Ovary (tissue), 9 donors: ENCODE measurements around the gene TAF4. TPM values are rescaled to one million over a fixed set of nuclear protein-coding genes. Genes with fewer than 3 reads are reported as not detected.
A peak's percentile ranks its signal among the peaks of the same experiment; 100 is the strongest.

ENCODE experiments used
- DNase-seq, 5 donors: peaks; one replicate each; pipeline ENCODE4 v3.0.0-alpha.2; 2019 to 2020
- H3K27ac ChIP-seq, 2 donors: fragments of 200-600 bp; one replicate each; pipeline versions ENCODE4 v1.5.1 to v1.8.0; 2019 to 2022
- H3K27me3 ChIP-seq: fragments of 200-600 bp; one replicate; pipeline ENCODE4 v1.8.0; 2022
- H3K36me3 ChIP-seq: fragments of 200-600 bp; sonication (generic); one replicate; pipeline ENCODE4 v1.5.1; 2019
- H3K4me1 ChIP-seq: one replicate; pipeline ENCODE4 v1.8.1; 2013; ENCODE audit warnings: mild to moderate bottlenecking, moderate library complexity; ENCODE audit not compliant: insufficient read depth
- H3K4me3 ChIP-seq: fragments of 200-600 bp; sonication (generic); one replicate; pipeline ENCODE4 v1.5.1; 2017
- H3K9me3 ChIP-seq, 2 donors: fragments of 200-600 bp in 1 of 2; sonication (generic) in 1 of 2; one replicate each; pipeline versions ENCODE4 v1.5.1 to v1.8.1; 2013 to 2019; ENCODE audit warnings: mild to moderate bottlenecking in 1 of 2, moderate library complexity in 1 of 2
- EP300 ChIP-seq: sonication (generic); formaldehyde crosslinking; IDR thresholded peaks from one replicate; pipeline ENCODE4 v1.6.1; 2017; ENCODE audit warnings: antibody characterized with exemption
- POLR2A ChIP-seq: fragments of 450-650 bp; IDR thresholded peaks from one replicate; pipeline ENCODE4 v1.6.1; 2017; ENCODE audit warnings: antibody characterized with exemption, mild to moderate bottlenecking, moderate library complexity
- WGBS, 3 donors: extraction: QIAGEN DNeasy Blood & Tissue Kit in 1 of 3; methylation state at CpG; one replicate each; pipeline versions ENCODE4 v1.1.5 to v1.1.7; 2013 to 2017; 5-methylcytosine and 5-hydroxymethylcytosine counted together
- intact Hi-C, 4 donors: fragments of 100-400 bp; cut with DNase I; formaldehyde crosslinking; loops; one replicate each; pipeline versions ENCODE4 v1.11.0 to v1.15.1; 2022 to 2023
- polyA plus RNA-seq, 2 donors: library from polyadenylated mRNA; stranded (reverse); fragments of 200-250 nt in 1 of 2; fragments of 350-450 nt in 1 of 2; fragmentation: Illumina TruSeq in 1 of 2; extraction: RNeasy Lipid Tissue Mini Kit (QIAGEN cat#74804) in 1 of 2; gene quantifications; one replicate each; pipeline ENCODE4 v1.2.3, GENCODE V29; 2013 to 2014
- total RNA-seq, 7 donors: library from RNA; depleted of rRNA in 2 of 7; stranded (reverse); fragments of >200 nt in 2 of 7; fragmentation: NEBNext Ultra II Directional in 3 of 7; extraction: Animal tissue kit (Norgen Biotek cat#: 25700) in 3 of 7; gene quantifications; one replicate each; pipeline versions ENCODE4 v1.1.0 to v1.2.4, GENCODE V29; 2016 to 2023
- TF ChIP-seq, protein P1 (sequence below), 3 donors: fragments of 450-650 bp in 2 of 3; fragments of 200-600 bp in 1 of 3; IDR thresholded peaks; one replicate each; pipeline versions ENCODE4 v1.5.1 to v1.8.0; 2016 to 2022; ENCODE audit warnings: antibody characterized with exemption in 3 of 3, mild to moderate bottlenecking in 1 of 3
- donor health status: DM: no; HTN: no; CAD: no; lungs with moderate emphysema.
- donor health status: DM: no; HTN: no; CAD: no.
- donor health status: Bipolar disorder and iron deficiency.
- donor health status: DM: yes; HTN: yes; CAD: no.
- donor health status: DM: no; HTN: no; CAD: no.
- donor health status: DM: yes; HTN: yes; CAD: no.

The TAF4 gene
- total and polyA plus RNA-seq, 9 donors, result 9.3 to 34.7 (median 19.8) TPM

DNA sequence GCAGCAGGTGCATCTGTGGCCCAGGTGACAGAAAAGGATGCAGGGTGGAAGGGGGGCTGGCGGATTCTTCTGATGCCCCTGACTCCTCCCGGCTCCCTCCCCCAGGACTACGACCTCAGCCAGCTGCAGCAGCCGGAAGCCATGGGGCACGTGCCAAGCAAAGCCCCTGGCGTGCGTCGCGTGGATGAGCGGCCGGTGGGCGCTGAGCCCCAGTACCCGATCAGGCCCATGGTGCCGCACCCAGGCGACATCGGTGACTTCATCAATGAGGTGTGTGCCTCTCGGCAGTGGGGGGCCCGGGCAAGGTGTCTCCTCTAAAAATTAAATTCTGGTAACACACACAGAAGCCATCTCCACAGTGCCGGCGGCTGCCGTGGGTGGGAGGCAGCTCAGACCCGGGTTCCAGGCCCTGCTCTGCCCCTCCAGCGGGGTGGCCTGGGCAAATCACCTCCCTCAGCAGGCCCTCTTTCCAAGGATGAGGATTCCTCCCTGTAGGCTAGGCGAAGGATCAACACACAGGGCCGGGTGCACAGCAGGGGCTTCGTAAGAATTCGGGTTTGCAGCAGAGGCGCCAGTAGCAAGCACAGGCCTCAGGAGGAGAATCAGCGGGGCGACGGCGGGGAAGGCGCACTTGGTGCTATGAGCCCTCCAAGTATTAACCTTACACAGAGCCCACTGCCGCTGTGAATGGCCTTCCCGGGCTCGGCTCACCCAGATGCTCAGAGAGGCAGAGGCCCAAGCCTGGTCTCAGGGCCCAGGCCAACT, 131.5 kb downstream of the TAF4 start:
- no peaks in the 10 kb centered on the region for H3K36me3 ChIP-seq
- TF ChIP-seq EP300 (no peak), POLR2A (no peak)
- TF ChIP-seq, protein P1, sequence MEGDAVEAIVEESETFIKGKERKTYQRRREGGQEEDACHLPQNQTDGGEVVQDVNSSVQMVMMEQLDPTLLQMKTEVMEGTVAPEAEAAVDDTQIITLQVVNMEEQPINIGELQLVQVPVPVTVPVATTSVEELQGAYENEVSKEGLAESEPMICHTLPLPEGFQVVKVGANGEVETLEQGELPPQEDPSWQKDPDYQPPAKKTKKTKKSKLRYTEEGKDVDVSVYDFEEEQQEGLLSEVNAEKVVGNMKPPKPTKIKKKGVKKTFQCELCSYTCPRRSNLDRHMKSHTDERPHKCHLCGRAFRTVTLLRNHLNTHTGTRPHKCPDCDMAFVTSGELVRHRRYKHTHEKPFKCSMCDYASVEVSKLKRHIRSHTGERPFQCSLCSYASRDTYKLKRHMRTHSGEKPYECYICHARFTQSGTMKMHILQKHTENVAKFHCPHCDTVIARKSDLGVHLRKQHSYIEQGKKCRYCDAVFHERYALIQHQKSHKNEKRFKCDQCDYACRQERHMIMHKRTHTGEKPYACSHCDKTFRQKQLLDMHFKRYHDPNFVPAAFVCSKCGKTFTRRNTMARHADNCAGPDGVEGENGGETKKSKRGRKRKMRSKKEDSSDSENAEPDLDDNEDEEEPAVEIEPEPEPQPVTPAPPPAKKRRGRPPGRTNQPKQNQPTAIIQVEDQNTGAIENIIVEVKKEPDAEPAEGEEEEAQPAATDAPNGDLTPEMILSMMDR (IDR thresholded peaks at IDR 0.05), result no peak
- H3K9me3 ChIP-seq, result no peaks in the 10 kb centered on the region
- H3K4me1 ChIP-seq, result no peaks in the 10 kb centered on the region
- H3K4me3 ChIP-seq, result no peak overlapping the region
- peak in 2 of 5 donors; percentile 16 to 31 for DNase-seq
- no peaks in the 10 kb centered on the region for H3K27me3 ChIP-seq
- no peak overlapping the region for H3K27ac ChIP-seq
- intact Hi-C loops, result no loop called here
- 84 to 89% (median 89%) methylated on average over 32 to 36 of the region's 36 CpGs for WGBS, 3 donors

DNA sequence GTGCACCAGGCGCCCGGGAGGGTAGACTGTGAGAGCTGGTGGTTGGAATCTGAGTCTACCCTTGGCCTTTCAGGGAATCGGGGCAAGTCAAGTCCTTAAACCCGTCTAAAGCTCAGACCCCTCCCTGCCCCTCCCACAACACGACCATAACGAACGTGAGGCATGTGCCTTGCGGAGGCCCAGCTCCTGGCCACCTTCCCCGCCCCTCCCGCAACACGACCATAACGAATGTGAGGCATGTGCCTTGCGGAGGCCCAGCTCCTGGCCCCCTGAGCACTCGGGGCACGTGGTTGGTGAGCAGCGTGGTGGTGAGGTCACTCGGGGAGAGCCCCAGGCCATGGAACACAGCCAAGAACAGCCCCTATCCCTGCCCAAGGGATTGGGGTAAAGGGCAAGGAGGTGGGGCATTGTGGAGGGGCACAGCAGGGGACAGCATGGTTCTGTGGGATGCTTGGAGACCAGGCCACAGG, 132.2 kb downstream of the TAF4 start:
- Histone ChIP-seq H3K27ac (no peak overlapping the region), H3K36me3 (no peaks in the 10 kb centered on the region), H3K4me3 (no peak overlapping the region), H3K27me3 (no peaks in the 10 kb centered on the region), H3K4me1 (no peaks in the 10 kb centered on the region), H3K9me3 (no peaks in the 10 kb centered on the region)
- peak in 2 of 5 donors; percentile 16 to 27 for DNase-seq
- WGBS, 3 donors, result 65 to 70% (median 67%) methylated on average over 14 to 17 of the region's 17 CpGs
- intact Hi-C loops, result no loop called here
- TF ChIP-seq POLR2A (no peak), EP300 (no peak)
- TF ChIP-seq, protein P1 (IDR thresholded peaks at IDR 0.05), result no peak

DNA sequence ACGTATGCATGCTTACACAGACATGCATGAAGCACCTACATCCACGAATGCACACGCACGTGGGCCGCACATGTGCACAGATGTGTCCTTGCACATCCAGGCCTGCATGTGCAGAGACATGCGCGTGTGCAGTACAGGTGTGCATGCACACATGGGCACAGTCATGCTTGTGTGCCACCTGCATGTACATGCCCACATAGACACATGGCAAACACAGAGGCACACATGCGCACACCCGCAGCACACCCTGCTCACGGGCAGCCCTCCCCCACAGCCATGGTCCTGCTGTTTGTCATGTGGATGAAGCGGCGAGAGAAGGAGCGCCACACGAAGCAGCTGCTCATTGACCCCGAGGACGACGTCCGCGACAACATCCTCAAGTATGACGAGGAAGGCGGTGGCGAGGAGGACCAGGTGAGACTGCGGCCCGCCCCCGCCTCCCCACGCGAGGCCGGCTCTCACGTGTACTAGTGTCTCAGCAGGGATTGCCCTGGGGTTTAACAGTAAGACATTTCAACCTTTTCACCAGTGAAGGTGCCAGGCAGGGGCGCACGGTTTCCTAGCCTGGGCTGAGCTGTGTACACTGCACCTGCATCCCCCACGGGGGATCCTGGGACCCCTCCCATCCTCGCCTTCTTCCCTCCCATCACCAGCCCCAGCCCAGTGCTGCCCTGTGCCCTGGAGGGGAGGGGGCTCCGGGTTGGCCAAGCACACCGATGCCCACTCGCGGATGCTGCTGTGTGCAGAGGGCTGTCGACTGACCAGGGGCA, 132.8 kb downstream of the TAF4 start:
- peak in 2 of 5 donors; percentile 11 to 26 for DNase-seq

DNA sequence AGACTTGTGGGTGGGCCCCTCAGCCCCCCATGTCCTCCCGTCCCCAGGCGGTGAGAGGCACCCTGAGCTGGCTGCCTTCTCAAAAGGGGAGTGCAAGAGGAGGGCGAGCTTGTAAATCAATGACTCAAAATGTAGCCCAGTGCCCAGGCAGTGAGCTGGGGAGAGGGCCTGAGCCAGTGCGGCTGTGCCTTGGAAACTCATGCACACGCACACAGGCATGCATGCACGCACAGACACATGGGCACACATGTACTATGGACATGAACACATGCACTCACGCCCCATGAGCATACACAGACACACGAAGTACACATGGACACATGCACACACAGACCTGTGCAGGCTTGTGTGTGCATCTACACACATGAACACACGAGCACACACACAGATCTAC, 133.5 kb downstream of the TAF4 start:
- TF ChIP-seq POLR2A, result no peak
- TF ChIP-seq, protein P1 (IDR thresholded peaks at IDR 0.05), result no peak
- TF ChIP-seq EP300, result no peak
- H3K27ac ChIP-seq, result no peak overlapping the region
- H3K4me1 ChIP-seq, result no peaks in the 10 kb centered on the region
- no peaks in the 10 kb centered on the region for H3K27me3 ChIP-seq
- intact Hi-C loops, result no loop called here
- no peaks in the 10 kb centered on the region for H3K9me3 ChIP-seq
- no peaks in the 10 kb centered on the region for H3K36me3 ChIP-seq
- 83 to 90% (median 89%) methylated on average over 9 of the region's 9 CpGs for WGBS, 3 donors
- peak in 2 of 5 donors; percentile 5 to 19 for DNase-seq
- no peak overlapping the region for H3K4me3 ChIP-seq

More for the DNA sequence above, 132.8 kb downstream of the TAF4 start:
- Histone ChIP-seq H3K4me3 (no peak overlapping the region), H3K9me3 (no peaks in the 10 kb centered on the region), H3K27me3 (no peaks in the 10 kb centered on the region), H3K36me3 (no peaks in the 10 kb centered on the region), H3K27ac (no peak overlapping the region), H3K4me1 (no peaks in the 10 kb centered on the region)
- intact Hi-C loops, result no loop called here
- TF ChIP-seq EP300 (no peak), POLR2A (no peak)
- TF ChIP-seq, protein P1 (IDR thresholded peaks at IDR 0.05), result no peak
- WGBS, 3 donors, result 86 to 92% (median 90%) methylated on average over 34 to 38 of the region's 38 CpGs
